PFSK-1 (cell line): ENCODE data around the gene PPP3CA.

ENCODE experiments used
- FOXP2 ChIP-seq: optimal IDR thresholded peaks from 2 replicates; pipeline ENCODE3; 2011; ENCODE audit warnings: borderline replicate concordance, control low read depth, inconsistent platforms; ENCODE audit not compliant: insufficient read depth; ENCODE audit errors: extremely low read length, extremely low read depth
- POLR2AphosphoS5 ChIP-seq: IDR thresholded peaks from 2 replicates; pipeline ENCODE4 v1.6.1; 2012; ENCODE audit warnings: low read depth, mild to moderate bottlenecking, control low read depth, low read length, moderate library complexity
- SIN3A ChIP-seq: IDR thresholded peaks from 2 replicates; pipeline ENCODE4 v1.6.1; 2012; ENCODE audit warnings: mild to moderate bottlenecking, low read length, moderate library complexity, borderline replicate concordance; ENCODE audit not compliant: insufficient read depth
- TAF1 ChIP-seq: IDR thresholded peaks from 2 replicates; pipeline ENCODE4 v1.6.1; 2012; ENCODE audit warnings: low read length, control low read depth, borderline replicate concordance; ENCODE audit not compliant: insufficient read depth
- TF ChIP-seq, protein P1 (sequence below), 2 experiments: IDR thresholded peaks; 2 replicates each; pipeline versions ENCODE4 v1.6.1 to v1.8.0; 2011 to 2012; ENCODE audit warnings: low read depth in 2 of 2, low read length in 2 of 2, control low read depth in 1 of 2, inconsistent platforms in 1 of 2, mild to moderate bottlenecking in 1 of 2, moderate library complexity in 1 of 2; ENCODE audit not compliant: insufficient read depth in 1 of 2

Gene PPP3CA

DNA sequence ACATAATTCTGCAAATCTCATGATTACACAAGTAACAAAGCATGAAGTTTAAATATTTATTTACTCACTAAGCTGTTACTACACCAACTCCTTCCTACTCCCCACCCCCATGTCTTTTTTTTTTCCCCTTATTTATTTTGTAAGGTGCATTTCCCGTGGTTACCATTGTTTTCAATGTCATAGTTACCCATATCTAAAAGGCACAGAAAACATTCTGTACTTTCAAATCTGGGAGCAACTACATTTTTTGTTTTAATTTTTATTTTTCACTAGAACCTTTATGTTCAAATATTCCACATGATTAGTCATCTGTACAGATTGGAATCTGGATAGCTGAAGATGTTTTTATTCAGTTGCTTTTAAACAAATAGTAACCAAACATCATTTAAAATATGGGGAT, 62.8 kb downstream of the PPP3CA start:
- TF ChIP-seq POLR2AphosphoS5, result no peak
- no peak for TF ChIP-seq FOXP2

DNA sequence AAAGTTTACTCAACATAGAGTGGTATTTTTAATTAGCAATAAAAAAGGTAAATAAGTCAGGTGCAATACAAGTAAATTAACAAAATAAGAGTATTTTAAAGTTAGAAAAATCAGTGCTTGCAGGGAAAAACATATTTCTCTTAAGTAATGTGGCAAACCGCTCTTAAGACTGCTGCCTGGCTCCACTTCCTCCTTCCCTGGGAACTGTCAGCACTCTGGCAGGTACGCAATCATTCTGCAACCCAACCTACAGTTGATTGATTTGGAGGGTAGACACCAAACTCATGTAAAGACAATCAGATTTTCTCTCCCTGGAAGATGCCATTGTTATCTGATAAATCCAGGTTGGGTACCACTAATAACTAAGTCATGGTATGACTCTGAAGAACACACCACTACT, 63.9 kb downstream of the PPP3CA start:
- no peak for TF ChIP-seq POLR2AphosphoS5
- TF ChIP-seq TAF1, result no peak
- no peak for TF ChIP-seq FOXP2
- TF ChIP-seq SIN3A, result no peak
- TF ChIP-seq, protein P1, sequence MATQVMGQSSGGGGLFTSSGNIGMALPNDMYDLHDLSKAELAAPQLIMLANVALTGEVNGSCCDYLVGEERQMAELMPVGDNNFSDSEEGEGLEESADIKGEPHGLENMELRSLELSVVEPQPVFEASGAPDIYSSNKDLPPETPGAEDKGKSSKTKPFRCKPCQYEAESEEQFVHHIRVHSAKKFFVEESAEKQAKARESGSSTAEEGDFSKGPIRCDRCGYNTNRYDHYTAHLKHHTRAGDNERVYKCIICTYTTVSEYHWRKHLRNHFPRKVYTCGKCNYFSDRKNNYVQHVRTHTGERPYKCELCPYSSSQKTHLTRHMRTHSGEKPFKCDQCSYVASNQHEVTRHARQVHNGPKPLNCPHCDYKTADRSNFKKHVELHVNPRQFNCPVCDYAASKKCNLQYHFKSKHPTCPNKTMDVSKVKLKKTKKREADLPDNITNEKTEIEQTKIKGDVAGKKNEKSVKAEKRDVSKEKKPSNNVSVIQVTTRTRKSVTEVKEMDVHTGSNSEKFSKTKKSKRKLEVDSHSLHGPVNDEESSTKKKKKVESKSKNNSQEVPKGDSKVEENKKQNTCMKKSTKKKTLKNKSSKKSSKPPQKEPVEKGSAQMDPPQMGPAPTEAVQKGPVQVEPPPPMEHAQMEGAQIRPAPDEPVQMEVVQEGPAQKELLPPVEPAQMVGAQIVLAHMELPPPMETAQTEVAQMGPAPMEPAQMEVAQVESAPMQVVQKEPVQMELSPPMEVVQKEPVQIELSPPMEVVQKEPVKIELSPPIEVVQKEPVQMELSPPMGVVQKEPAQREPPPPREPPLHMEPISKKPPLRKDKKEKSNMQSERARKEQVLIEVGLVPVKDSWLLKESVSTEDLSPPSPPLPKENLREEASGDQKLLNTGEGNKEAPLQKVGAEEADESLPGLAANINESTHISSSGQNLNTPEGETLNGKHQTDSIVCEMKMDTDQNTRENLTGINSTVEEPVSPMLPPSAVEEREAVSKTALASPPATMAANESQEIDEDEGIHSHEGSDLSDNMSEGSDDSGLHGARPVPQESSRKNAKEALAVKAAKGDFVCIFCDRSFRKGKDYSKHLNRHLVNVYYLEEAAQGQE (IDR thresholded peaks at IDR 0.05; ENCODE audit: insufficient read depth in 1 of 2, low read depth in 2 of 2, low read length in 2 of 2), result no peak

DNA sequence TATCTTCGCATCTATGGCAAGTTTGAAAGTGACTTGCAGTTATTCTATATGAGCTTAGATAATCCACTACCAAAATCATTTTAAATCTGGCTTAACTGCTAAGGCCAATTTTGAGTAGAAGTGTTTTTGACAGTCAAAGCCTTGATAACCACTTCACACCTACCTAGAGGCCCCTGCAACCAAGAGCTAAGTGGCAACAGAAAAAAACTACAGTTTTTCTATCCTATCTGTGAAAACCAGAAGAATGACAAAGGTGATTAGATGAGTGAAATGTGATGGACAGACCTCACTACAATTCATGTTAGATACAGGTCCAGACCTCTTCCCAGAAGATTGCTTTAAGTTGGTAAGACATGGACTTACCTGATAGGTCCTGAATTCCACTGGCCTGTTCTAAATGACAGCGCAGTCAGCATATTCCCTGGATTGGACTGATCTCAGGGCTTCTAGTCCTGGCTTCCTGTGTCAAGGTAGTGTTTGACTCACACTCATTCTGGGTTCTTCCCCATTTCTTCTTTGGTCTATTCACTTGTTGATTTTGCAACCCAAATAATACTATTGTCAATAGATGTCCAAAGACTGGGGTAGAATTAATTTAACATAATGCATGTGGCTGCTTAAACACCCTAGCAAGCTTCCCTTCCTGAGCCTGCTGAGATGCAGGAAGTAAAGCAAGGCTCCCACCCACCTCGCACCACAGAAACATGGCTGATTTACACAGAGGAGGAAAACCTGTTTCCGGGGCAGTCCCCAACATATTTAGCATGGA, 65.1 kb downstream of the PPP3CA start:
- TF ChIP-seq, protein P1 (IDR thresholded peaks at IDR 0.05; ENCODE audit: insufficient read depth in 1 of 2, low read depth in 2 of 2, low read length in 2 of 2), result no peak; a peak in 1 of 4 replicates
- TF ChIP-seq SIN3A, result 0 out of 2 replicates have a peak, but pooled peaks have one; percentile 37

DNA sequence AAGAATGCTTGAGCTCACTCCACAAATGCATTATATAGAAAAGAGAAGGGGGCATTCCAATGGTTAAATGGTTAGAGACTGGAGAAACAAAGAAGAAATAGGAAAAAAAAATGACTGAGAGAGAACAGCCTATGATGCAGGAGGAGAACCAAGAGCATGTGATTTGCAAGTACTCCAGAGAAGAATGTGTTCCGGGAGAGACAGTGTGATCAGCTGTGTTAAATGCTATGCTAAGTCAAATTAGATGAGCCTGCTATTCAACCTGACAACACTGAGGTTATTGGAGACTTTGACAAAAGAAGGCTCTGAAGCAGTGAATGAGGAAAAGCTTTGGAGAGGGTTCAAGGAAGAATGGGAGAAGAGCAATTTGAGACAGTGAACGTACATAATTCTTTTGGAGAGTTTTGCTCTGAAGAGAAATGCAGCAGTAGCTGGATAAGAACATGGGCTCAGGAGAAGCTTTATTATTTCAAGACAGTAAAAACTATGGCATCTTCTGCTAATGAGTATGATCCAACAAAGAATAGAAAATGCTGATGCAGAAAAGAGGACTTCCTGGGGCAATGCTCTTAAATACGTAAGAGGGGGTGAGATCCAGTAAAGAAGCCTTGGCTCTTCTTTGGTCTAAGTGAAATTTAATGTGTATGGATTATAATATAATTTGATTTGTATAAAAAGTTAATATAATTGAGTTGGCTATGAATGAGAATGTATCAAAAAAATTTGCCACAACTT, 66.3 kb downstream of the PPP3CA start:
- no peak for TF ChIP-seq POLR2AphosphoS5
- TF ChIP-seq TAF1, result no peak
- TF ChIP-seq SIN3A, result no peak
- no peak for TF ChIP-seq FOXP2
- TF ChIP-seq, protein P1 (IDR thresholded peaks at IDR 0.05; ENCODE audit: insufficient read depth in 1 of 2, low read depth in 2 of 2, low read length in 2 of 2), result no peak

DNA sequence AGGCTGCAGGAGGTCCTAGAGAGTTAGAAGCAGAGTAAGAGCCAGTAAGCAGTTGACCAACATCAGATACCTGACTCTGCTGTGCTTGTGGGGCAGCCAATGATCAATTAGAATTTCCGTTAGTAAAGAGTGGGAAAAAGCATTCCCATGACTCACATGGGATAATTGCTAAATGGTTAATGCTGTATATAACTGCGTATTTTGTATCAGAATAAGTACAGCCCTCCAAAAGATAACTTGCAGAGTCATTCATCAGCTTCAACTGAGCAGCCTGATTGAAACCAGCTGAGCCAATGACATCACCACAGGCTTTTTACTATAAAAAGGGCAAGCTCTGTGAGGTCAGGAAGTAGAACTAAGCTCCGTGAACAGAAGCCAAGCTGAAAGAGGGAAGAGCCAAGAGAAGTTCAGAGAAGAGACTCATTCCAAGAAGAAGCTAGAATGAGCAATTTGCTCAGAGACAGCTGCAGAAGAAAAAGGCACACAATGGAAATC, 67.9 kb downstream of the PPP3CA start:
- TF ChIP-seq TAF1 (no peak), POLR2AphosphoS5 (peak; percentile 62; the same call in 1 of the 2 replicates), FOXP2 (no peak), SIN3A (peak; percentile 85; the same call in 1 of the 2 replicates)
- TF ChIP-seq, protein P1 (IDR thresholded peaks at IDR 0.05; ENCODE audit: insufficient read depth in 1 of 2, low read depth in 2 of 2, low read length in 2 of 2), result no peak
